H9 (cell line): Measurements from ENCODE around the gene TMEM245. TPM values are rescaled to one million over a fixed set of nuclear protein-coding genes. Genes with fewer than 3 reads are reported as not detected.

Source experiments
- DNase-seq: peaks from one replicate; pipeline ENCODE4 v3.0.0-alpha.2; 2017
- H2AFZ ChIP-seq: one replicate; pipeline ENCODE4 v1.6.1; 2013; ENCODE audit warnings: mild to moderate bottlenecking, low read length, control low read depth, moderate library complexity
- H2AK5ac ChIP-seq: 2 replicates; pipeline ENCODE4 v1.6.1; 2013; ENCODE audit warnings: low read length, control low read depth, mixed read lengths; ENCODE audit not compliant: insufficient read length
- H2BK120ac ChIP-seq: one replicate; pipeline ENCODE4 v1.6.1; 2013; ENCODE audit warnings: low read depth, mild to moderate bottlenecking, low read length, control low read depth, inconsistent platforms; ENCODE audit not compliant: poor library complexity, severe bottlenecking
- H2BK12ac ChIP-seq: 2 replicates; pipeline ENCODE4 v1.6.1; 2013; ENCODE audit warnings: low read length, control low read depth, mixed read lengths, low read depth; ENCODE audit not compliant: insufficient read length
- H2BK15ac ChIP-seq: 2 replicates; pipeline ENCODE4 v1.6.1; 2013; ENCODE audit warnings: low read depth, low read length, control low read depth
- H2BK20ac ChIP-seq: one replicate; pipeline ENCODE4 v1.6.1; 2013; ENCODE audit warnings: low read depth, mild to moderate bottlenecking, low read length, control low read depth, inconsistent platforms; ENCODE audit not compliant: poor library complexity, severe bottlenecking
- H2BK5ac ChIP-seq: 2 replicates; pipeline ENCODE4 v1.6.1; 2013; ENCODE audit warnings: low read length, control low read depth, mixed read lengths; ENCODE audit not compliant: insufficient read length
- H3K14ac ChIP-seq: 2 replicates; pipeline ENCODE4 v1.6.1; 2013; ENCODE audit warnings: low read length, control low read depth; ENCODE audit not compliant: insufficient read depth
- H3K18ac ChIP-seq: 2 replicates; pipeline ENCODE4 v1.6.1; 2013; ENCODE audit warnings: low read depth, mild to moderate bottlenecking, mixed read lengths, low read length, control low read depth; ENCODE audit not compliant: insufficient read length
- H3K23ac ChIP-seq: 2 replicates; pipeline ENCODE4 v1.6.1; 2013; ENCODE audit warnings: low read length, control low read depth, mixed read lengths, low read depth; ENCODE audit not compliant: insufficient read length
- H3K23me2 ChIP-seq: 2 replicates; pipeline ENCODE4 v1.6.1; 2013; ENCODE audit warnings: low read depth, mild to moderate bottlenecking, mixed read lengths, low read length, control low read depth; ENCODE audit not compliant: insufficient read length, poor library complexity, severe bottlenecking
- H3K27ac ChIP-seq: 2 replicates; pipeline ENCODE4 v1.5.1; 2013; ENCODE audit warnings: low read length, control low read depth, mixed read lengths, low read depth; ENCODE audit not compliant: insufficient read length
- H3K27me3 ChIP-seq: 2 replicates; pipeline ENCODE4 v1.6.1; 2013; ENCODE audit warnings: low read length, control low read depth, inconsistent platforms; ENCODE audit not compliant: insufficient read depth
- H3K4ac ChIP-seq: 2 replicates; pipeline ENCODE4 v1.6.1; 2013; ENCODE audit warnings: low read depth, mild to moderate bottlenecking, control low read depth, inconsistent platforms, low read length, moderate library complexity
- H3K4me1 ChIP-seq: 2 replicates; pipeline ENCODE4 v1.6.1; 2013; ENCODE audit warnings: low read length, control low read depth, inconsistent platforms; ENCODE audit not compliant: insufficient read depth
- H3K4me2 ChIP-seq: 2 replicates; pipeline ENCODE4 v1.6.1; 2013; ENCODE audit warnings: low read length, control low read depth, mixed read lengths; ENCODE audit not compliant: insufficient read length, insufficient read depth
- H3K56ac ChIP-seq: 2 replicates; pipeline ENCODE4 v1.6.1; 2013; ENCODE audit warnings: low read depth, mild to moderate bottlenecking, mixed read lengths, low read length, control low read depth; ENCODE audit not compliant: insufficient read length
- H3K79me1 ChIP-seq: 2 replicates; pipeline ENCODE4 v1.6.1; 2013; ENCODE audit warnings: low read depth, mild to moderate bottlenecking, moderate library complexity, low read length, control low read depth, inconsistent platforms; ENCODE audit not compliant: insufficient read depth, poor library complexity, severe bottlenecking
- H3K79me2 ChIP-seq: 2 replicates; pipeline ENCODE4 v1.6.1; 2013; ENCODE audit warnings: low read length, control low read depth, inconsistent platforms; ENCODE audit not compliant: insufficient read depth
- H3K9ac ChIP-seq: 2 replicates; pipeline ENCODE4 v1.6.1; 2013; ENCODE audit warnings: low read length, control low read depth, mixed read lengths; ENCODE audit not compliant: insufficient read length; ENCODE audit errors: extremely low read depth
- H3K9me3 ChIP-seq: one replicate; pipeline ENCODE4 v1.6.1; 2013; ENCODE audit warnings: low read depth, low read length, inconsistent platforms; ENCODE audit not compliant: control insufficient read depth
- H3T11ph ChIP-seq: one replicate; pipeline ENCODE4 v1.6.1; 2013; ENCODE audit warnings: mild to moderate bottlenecking, low read length, control low read depth, inconsistent platforms
- H4K20me1 ChIP-seq: one replicate; pipeline ENCODE4 v1.6.1; 2013; ENCODE audit not compliant: control insufficient read depth, insufficient read length, insufficient read depth
- H4K5ac ChIP-seq: 2 replicates; pipeline ENCODE4 v1.6.1; 2013; ENCODE audit warnings: low read depth, mild to moderate bottlenecking, mixed read lengths, low read length, control low read depth; ENCODE audit not compliant: insufficient read length
- H4K8ac ChIP-seq: replicated peaks from 2 replicates; pipeline ENCODE4 v1.6.1; 2013; ENCODE audit warnings: low read length, control low read depth, mixed read lengths, low read depth; ENCODE audit not compliant: insufficient read length
- H4K91ac ChIP-seq: 2 replicates; pipeline ENCODE4 v1.6.1; 2013; ENCODE audit warnings: low read depth, mild to moderate bottlenecking, moderate library complexity, mixed read lengths, low read length, control low read depth; ENCODE audit not compliant: insufficient read length
- H3K27ac Mint-ChIP-seq, 3 experiments: 2 replicates in 2 of 3; 3 replicates in 1 of 3; pipeline ENCODE4 v1.8.0; 2020 to 2021; ENCODE audit warnings: mixed read lengths in 3 of 3, mild to moderate bottlenecking in 1 of 3, moderate library complexity in 1 of 3
- H3K27me3 Mint-ChIP-seq: 2 replicates; pipeline ENCODE4 v1.8.0; 2021; ENCODE audit warnings: low read depth, mild to moderate bottlenecking, moderate library complexity, mixed read lengths
- H3K36me3 Mint-ChIP-seq, 3 experiments: 2 replicates in 2 of 3; 3 replicates in 1 of 3; pipeline ENCODE4 v1.8.0; 2020 to 2021; ENCODE audit warnings: low read depth in 3 of 3, mixed read lengths in 3 of 3; ENCODE audit not compliant: insufficient read depth in 1 of 3
- H3K4me1 Mint-ChIP-seq, 2 experiments: 2 replicates each; pipeline ENCODE4 v1.8.0; 2020; ENCODE audit warnings: mixed read lengths in 2 of 2
- H3K4me3 Mint-ChIP-seq, 2 experiments: 2 replicates in 1 of 2; 3 replicates in 1 of 2; pipeline ENCODE4 v1.8.0; 2020 to 2021; ENCODE audit warnings: mild to moderate bottlenecking in 2 of 2, mixed read lengths in 2 of 2, moderate library complexity in 1 of 2
- H3K9me3 Mint-ChIP-seq, 2 experiments: 2 replicates in 1 of 2; 3 replicates in 1 of 2; pipeline ENCODE4 v1.8.0; 2020; ENCODE audit warnings: mild to moderate bottlenecking in 2 of 2, mixed read lengths in 2 of 2, moderate library complexity in 1 of 2
- CTCF ChIP-seq: fragments of 200-600 bp; sonication (generic); conservative IDR thresholded peaks from 3 replicates; pipeline ENCODE4 v1.8.0; 2021; ENCODE audit warnings: antibody characterized with exemption, mild to moderate bottlenecking
- WGBS: extraction: QIAGEN DNeasy Blood & Tissue Kit; methylation state at CpG from one replicate; pipeline ENCODE4 v1.1.7; 2013; ENCODE audit warnings: missing lambda C conversion rate, low lambda C conversion rate, mixed read lengths; ENCODE audit not compliant: insufficient read length; ENCODE audit errors: extremely low coverage; 5-methylcytosine and 5-hydroxymethylcytosine counted together
- total RNA-seq: library from RNA; stranded (reverse); gene quantifications from 2 replicates; pipeline ENCODE4 v1.2.1, GENCODE V29; 2021

TMEM245 gene
- total RNA-seq, 1 experiment from 2014 or later, result 37.9 TPM

GRCh38 chr9:109117856-109118807 is 1.6 kb downstream of the TMEM245 start:
- peak overlapping the region; percentile 76 for H3K14ac ChIP-seq
- no peak overlapping the region for H4K91ac ChIP-seq
- peaks cover 9% of the 10 kb centered on the region for H3K23me2 ChIP-seq
- H3K79me1 ChIP-seq, result peaks cover 14% of the 10 kb centered on the region
- no peaks in the 10 kb centered on the region for H3K9me3 ChIP-seq
- Mint-ChIP-seq H3K27me3 (no peaks in the 10 kb centered on the region), H3K4me1 (peaks cover 39 to 52% of the 10 kb centered on the region in 2 experiments), H3K36me3 (peaks cover 13 to 15% (median 14%) of the 10 kb centered on the region in 3 experiments; a peak in 6 of 7 replicates), H3K9me3 (0 out of 5 replicates have a peak, but pooled peaks cover 0 to 3% of the 10 kb centered on the region in 2 experiments), H3K27ac (peak overlapping the region in 2 of 3 experiments; percentile 91 to 93; a peak in 3 of 7 replicates), H3K4me3 (peak overlapping the region; percentile 93 to 97)
- no peak for TF ChIP-seq CTCF
- H3K18ac ChIP-seq, result no peak overlapping the region
- WGBS, result no CpG with 5 or more reads among the region's 14 CpGs
- peak overlapping the region; percentile 59 for H3K23ac ChIP-seq
- H3K79me2 ChIP-seq, result peaks cover 46% of the 10 kb centered on the region; the same call in 1 of the 2 replicates
- H3K4ac ChIP-seq, result no peak overlapping the region
- H2AK5ac ChIP-seq, result no peak overlapping the region
- peak overlapping the region; percentile 35 for H3K56ac ChIP-seq
- H3K9ac ChIP-seq, result peak overlapping the region; percentile 95
- no peak overlapping the region for H3K27ac ChIP-seq
- no peak overlapping the region for H2AFZ ChIP-seq
- no peak overlapping the region for H4K5ac ChIP-seq
- peaks cover 10% of the 10 kb centered on the region for H3K4me1 ChIP-seq
- H2BK20ac ChIP-seq, result no peak overlapping the region
- no peak overlapping the region for H4K8ac ChIP-seq
- no peak overlapping the region for H2BK120ac ChIP-seq
- no peaks in the 10 kb centered on the region for H3K27me3 ChIP-seq
- DNase-seq, result no peak
- H3K4me2 ChIP-seq, result peak overlapping the region; percentile 100
- H2BK5ac ChIP-seq, result no peak overlapping the region
- no peak overlapping the region for H2BK15ac ChIP-seq
- no peak overlapping the region for H3T11ph ChIP-seq
- no peak overlapping the region for H2BK12ac ChIP-seq
- no peaks in the 10 kb centered on the region for H4K20me1 ChIP-seq
